GM18508 (cell line): ENCODE data around the gene ARL4C.

Experiments
- ATAC-seq: cut with Tn5 transposase; IDR thresholded peaks from one replicate; pipeline ENCODE4 v1.9.1; 2021; ENCODE audit warnings: moderate number of reproducible peaks; ENCODE audit not compliant: insufficient read depth, unreplicated experiment

ARL4C gene, protein sequence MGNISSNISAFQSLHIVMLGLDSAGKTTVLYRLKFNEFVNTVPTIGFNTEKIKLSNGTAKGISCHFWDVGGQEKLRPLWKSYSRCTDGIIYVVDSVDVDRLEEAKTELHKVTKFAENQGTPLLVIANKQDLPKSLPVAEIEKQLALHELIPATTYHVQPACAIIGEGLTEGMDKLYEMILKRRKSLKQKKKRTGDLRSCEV

GRCh38 chr2:234496835-234497593 is at the start of gene ARL4C:
ARL4C (minus strand) TSS chr2:234497081; CDS start chr2:234496586, 495 bp downstream.
- ATAC-seq = no peak

DNA sequence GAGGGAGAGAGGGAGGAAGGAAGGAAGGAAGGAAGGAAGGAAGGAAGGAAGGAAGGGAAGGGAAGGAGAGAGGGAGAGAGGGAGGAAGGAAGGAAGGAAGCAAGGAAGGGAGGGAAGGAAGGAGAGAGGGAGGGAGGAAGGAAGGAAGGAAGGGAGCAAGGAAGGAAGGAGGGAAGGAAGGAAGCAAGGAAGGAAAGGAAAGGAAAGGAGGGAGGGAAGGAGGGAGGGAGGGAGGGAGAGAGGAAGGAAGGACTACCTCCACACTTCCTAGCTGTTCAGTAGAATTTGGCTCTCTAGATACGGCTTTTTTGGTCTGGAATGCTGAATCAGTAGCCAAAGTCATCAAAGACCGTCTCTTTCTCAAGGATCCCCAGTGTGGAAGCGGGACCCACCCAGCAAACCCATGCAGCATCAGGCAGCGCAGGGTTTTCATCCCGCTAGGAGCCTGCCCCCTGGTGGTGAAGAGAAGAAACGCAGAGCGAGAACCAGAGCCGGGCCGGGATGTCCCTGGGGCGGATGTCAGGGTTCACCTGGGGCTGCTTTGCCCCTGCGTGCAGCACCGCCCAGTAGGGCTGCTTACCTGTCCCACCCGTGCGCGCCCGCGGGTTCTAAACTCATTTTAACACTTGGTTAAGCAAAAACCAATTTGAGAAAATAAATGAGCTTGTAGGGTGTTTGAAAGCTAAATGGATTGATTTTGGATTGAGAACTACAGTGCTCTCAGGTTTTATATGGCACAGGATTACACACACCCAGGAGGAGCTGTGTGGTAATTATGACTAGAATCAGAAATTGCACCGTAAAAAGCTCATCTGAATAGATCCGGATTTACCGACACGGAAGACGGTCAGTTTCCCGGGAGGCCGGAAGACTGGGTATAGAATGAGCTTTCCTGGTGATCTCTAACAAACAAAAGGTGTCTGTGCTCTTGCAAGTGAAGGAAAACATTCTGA is 48.1 kb upstream of the ARL4C start:
- ATAC-seq = no peak

- no peak for ATAC-seq
Measured at GRCh38 chr2:234542742-234543141, 45.9 kb upstream of the ARL4C start.

GRCh38 chr2:234537929-234538328 is 41.0 kb upstream of the ARL4C start:
- no peak for ATAC-seq

- no peak for ATAC-seq
Measured at GRCh38 chr2:234536178-234536965, 39.5 kb upstream of the ARL4C start.

DNA sequence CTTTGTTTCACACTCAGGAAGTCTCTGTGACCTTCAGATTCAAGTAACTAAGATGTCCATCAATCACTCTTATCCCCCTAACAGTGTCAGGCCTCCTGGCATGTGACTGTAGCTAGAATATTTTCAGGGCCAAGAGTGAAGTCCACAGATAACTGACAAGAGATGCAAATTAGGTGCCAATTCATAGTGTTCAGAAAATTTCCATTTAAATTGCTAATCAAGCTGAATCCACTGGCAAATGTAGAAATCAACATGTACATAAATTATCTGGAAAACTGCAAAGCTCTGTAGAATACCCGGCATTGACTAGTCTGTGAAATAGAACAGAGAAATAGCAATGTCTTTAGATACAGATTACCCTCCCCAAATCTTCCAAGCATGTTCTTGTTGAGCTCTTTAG is 38.6 kb upstream of the ARL4C start:
- ATAC-seq = no peak

GRCh38 chr2:234534515-234534914 is 37.6 kb upstream of the ARL4C start:
- no peak for ATAC-seq

- no peak for ATAC-seq
Measured at GRCh38 chr2:234533626-234534025, 36.7 kb upstream of the ARL4C start.

- no peak for ATAC-seq
Measured at GRCh38 chr2:234528410-234529148, 31.7 kb upstream of the ARL4C start.

DNA sequence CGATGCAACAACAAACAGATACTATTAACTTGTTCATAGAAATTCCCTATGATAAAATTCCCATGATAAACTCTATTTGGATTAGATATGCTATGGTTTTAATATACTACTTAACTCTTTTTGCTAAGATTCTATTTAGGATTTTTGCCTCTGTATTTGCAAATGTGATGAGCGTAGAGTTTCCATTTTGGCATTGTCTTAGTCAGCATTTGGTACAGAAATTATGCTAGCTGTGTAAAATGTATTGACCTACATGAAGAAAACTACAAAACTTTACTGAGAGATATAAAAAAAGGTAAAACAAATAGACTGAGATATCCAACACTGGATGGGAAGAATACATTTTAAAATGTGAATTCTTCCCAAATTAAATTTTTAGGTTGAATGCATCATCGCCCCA is 29.8 kb upstream of the ARL4C start:
- no peak for ATAC-seq

GRCh38 chr2:234521536-234521935 is 24.7 kb upstream of the ARL4C start:
- no peak for ATAC-seq

DNA sequence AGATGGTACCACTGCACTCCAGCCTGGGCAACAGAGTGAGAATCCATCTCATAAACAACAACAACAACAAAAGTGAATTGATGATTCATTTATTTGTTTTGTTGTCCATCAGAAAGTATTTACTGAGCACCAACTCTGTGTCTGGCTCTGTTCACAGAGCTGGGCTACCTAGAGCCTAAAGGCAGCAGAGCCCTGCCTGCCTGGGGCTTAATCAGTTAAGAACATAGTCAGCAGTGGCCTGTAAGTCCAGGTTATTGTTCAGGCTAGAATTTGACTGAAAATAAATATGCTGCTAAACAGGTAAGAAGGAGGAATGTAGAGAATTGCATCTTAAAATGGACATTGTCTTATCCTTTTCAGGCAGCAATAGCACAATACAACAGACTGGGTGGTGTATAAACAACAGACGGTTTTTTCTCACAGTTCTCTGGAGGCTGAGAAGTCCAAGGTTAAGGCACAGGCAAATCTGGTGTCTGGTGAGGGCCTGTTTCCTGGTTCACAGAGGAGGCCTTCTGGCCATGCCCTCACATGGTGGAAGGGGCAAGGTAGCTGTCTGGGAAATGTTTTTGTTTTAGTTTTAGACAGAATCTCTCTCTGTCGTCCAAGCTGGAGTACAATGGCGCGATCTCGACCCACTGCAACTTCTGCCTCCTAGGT is 22.2 kb upstream of the ARL4C start:
- no peak for ATAC-seq

GRCh38 chr2:234517971-234518370 is 21.1 kb upstream of the ARL4C start:
- ATAC-seq = no peak

DNA sequence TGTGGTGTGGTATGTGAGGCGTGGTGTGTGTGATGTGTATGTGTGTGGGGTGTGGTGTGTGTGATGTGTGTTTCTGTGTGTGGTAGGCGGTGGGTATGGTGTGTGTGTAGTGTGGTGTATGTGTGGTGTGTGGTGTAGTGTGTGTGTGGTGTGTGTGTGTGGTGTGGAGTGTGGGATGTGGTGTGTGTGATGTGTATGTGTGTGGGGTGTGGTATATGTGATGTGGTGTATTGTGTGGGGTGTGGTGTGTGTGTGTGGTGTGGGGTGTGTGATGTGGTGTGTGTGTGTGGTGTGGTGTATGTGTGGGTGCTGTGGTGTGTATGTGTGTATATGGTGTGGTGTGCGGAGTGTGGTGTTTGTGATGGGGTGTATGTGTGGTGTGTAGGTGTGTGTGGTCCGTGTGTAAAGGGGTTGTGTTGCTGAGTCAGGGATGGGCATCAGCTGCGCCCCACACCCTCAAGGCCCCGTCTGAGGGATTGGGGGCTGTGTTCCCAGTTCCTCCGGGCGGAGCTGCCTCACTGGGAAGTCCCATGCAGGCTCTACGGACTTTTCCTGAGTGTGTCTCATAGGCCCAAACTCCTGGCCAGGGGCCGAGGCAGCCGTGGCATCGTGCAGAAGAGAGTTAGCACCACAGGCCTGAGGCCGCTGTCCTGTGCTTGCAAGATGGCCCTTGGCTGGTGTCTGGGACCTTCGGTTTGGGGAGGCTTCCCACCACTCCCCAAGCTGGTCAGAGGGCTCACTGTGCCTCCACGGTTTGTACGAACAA is 18.2 kb upstream of the ARL4C start:
- ATAC-seq = no peak

DNA sequence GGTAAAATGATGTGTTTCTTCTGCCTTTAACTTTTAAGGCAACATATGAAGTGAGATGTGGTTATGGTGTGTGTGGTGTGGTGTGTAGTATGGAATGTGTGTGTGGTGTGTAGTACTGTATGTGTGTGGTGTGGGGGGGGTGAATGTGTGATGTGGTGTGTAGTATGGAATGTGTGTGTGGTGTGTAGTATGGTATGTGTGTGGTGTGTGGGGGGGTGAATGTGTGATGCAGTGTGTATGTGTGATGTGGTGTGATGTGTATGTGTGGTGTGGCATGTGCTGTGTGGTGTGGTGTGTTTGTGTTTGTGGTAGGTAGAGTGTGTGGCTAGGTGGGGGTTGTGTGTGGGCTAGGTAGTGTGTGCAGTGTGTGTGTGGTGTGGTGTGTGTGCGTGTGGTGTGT is 17.2 kb upstream of the ARL4C start:
- no peak for ATAC-seq

DNA sequence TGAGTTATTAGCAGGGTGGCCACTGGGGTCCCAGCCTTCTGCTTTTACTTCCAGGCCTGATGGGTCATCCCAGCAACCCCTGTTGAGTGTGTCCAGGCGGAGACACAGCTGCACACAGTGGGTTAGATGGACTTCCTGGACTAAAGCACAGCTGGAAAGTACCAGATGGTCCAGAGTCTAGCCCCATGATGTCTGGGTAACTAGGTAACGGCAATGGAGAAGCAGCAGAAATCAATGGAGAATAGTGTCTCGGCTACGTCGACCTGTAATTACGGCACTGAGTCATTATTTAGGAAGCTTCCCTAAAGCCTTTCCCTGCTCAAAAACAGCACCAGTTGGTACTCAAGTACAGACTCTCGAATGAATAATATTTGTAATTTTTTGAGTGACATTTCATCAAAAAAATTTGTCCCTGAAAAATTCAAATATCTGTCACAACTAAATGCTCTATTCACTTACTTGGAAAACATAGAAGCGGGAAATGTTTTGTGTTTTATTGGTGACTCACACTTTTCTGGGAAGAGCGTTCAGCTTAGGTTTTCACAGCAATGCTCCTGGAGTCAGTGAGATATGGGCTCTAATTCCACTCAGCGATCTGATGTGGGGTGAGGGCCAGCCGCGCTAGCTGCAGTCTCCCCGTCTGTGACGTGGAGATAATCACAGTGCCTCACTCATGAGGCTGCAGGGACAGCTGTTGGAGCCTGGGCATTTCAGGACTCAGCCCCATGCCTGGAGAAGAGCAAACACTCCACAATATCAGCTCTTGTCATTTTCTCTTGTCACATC is 16.2 kb upstream of the ARL4C start:
- ATAC-seq = no peak

- no peak for ATAC-seq
Measured at GRCh38 chr2:234502919-234503285, 6.0 kb upstream of the ARL4C start.
